Measurements from ENCODE around the gene CYP2D6.

CYP2D6 gene

DNA sequence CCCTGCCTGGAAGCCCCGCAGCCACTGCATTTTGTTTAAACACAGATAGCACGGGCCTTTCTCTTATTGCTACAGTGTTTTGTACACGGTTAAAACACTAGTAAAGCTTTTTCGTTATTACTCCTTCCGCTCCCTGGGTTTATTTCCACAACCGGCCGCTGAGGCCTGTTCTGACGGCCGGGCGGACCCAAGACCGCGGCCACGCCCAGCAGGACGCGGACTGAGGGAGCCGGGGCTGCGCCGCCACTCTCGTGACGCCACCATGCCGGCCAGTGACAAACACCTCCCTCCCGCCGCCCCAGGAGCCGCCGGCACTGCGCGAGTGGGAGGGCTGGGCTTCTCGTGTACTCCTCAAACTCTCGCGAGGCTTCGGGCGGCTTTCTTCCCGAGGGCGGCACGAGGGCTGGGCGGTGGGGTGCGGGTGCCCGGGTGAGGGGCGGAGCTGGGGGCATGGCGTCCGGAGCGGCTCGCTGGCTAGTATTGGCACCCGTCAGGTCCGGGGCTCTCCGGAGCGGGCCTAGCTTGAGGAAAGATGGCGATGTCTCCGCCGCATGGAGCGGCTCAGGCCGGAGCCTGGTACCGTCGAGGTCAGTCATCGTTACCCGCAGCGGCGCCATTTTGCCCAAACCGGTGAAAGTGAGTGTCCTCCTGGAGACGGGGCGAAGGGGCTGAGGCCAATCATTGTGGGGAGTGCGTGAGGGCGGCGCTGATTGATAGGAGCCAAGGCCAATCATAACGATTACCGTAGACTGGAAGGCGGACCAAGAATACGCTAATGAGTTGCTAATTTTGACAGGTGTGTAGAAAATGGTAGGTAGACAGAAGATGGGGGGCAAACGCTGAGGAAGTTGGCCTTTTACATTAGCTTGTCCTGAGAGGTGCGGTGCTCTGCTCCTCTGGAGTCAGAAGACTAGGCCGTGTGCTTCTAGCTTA, 51.0 kb downstream of the CYP2D6 start, which contains the start of gene SMDT1:
SMDT1 (plus strand) TSS at position 382 of the 933 bp plus-strand sequence; CDS start at position 451, 69 bp downstream.
- DNase-seq: peak; percentile 94

DNA sequence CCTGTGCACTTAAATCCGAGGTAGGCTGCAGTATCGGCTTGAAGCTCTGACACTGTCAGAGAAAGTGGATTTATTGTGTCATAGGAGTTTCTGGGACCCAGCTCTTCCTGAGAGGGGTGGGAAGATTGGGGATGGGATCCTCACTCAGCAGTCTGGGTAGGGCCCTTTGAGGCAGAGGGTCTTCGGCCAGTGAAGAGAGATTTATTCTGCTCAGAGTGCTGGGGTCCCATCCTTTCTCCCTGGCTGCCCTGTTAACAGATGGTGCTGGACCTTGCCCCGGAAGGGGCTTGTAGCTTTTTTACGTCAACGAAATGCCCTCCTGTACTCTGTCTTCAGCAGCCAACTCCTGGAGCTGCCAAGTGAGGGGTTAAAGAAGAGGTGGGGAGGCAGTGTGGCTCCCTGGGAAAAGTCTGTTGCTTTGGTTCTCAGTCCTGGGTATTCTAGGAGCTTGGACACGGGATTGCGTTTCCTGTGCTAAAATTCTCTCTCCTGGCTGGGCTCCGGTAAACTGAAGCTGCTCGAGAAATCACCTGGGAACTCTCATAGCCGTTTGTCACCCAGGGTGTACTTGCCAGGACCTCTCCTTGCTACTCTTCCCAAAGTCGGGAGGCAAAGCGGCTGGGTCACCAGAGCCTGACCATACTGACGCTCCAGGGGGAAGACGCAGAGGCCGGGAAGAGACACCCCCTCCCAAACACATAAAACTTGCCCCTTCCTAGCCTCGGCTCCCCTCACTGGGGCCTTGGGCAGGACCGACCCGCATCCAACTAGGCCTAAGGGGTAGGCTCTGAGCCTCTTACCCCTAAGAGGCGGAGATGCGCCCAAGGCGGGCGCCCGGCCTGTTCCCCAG, 51.9 kb downstream of the CYP2D6 start:
- no peak for DNase-seq

- no peak for DNase-seq
Measured at GRCh38 chr22:42077486-42078125, 53.0 kb downstream of the CYP2D6 start.

- no peak for DNase-seq
Measured at GRCh38 chr22:42076764-42077485, 53.7 kb downstream of the CYP2D6 start.

All from NCI-H1048 (cell line).